GM10847 (cell line): ENCODE measurements around the gene NSUN6.

Source experiments
- POLR2A ChIP-seq: IDR thresholded peaks from 2 replicates; pipeline ENCODE4 v1.6.1; 2011; ENCODE audit not compliant: insufficient read length; ENCODE audit errors: extremely low read depth

The NSUN6 gene

DNA sequence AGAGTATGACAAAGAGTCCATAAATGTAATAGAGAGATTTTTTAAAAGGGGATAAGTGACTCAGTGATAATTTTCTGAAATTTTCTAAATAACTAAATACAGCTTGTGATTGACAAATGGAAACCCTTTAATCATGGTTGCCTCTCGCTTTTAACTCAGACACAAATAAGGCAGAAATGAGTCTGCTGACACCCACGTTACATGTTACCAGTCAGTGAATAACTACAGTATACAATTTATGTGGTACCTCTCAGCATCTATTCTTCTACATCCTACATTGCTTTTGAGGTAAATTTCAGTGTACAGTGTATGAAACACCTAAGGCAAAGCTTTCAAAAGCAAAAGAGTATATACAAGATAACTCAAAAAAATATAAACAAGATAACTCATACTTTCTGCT lies 4.2 kb downstream of the NSUN6 start:
- TF ChIP-seq POLR2A: no peak

DNA sequence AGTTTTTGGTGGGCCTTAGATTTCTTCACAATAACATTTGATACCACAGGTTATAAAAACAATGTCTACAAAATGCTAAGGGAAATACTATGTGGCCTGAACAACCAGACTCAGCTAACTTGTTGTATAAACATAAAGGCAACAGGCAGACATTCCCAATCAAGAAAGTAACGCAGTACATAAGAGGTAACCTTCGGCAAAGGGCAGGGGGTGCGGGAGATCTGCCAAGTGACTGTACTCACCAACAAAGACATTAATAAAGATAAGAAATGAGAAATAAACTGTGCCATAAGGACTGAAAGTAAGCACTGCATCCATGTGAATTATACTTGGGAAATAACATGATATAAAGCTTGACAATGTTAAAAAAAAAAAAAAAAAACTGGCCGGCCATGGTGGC lies 15.4 kb downstream of the NSUN6 start:
- TF ChIP-seq POLR2A: no peak

GRCh38 chr10:18625886-18626285 lies 25.5 kb downstream of the NSUN6 start:
- no peak for TF ChIP-seq POLR2A

DNA sequence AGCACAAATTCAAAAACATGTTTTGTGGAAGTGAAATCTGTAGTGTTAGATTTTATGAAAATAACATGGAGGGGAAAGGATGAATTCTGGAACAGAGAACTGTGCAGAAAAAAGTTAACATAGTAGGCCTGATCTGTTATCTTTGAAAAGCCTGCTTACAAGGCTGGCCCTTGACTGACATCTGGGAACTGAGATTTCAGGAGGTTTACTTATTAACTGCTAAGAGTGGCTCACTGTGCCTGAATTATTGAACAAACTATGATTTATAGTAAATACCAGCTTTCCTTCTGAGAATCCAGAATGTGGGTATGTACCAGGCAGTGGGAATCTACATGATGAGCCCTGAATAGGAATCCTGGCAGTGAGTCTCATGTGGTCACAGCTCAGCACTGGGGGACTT lies 30.5 kb downstream of the NSUN6 start:
- no peak for TF ChIP-seq POLR2A

- no peak for TF ChIP-seq POLR2A
Observed at GRCh38 chr10:18619016-18619415, 32.4 kb downstream of the NSUN6 start.

DNA sequence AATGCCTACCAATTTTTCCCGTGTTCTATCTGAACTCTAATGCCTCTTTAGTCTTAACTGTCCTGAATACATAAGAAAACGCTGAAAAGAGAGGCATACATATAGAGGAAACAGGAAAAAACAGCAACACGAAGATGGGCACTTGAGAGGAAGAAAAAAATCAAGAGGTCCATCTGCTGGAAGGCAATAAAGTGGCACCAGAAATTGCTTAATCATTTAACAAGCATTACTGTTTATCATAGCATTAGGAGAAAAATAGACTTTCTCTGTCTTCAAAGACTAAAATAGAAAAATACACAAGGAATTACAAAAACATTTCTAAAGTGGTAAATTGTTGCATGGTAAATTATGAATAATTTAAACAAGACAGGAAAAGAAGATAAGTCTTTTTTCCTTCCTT lies 35.0 kb downstream of the NSUN6 start:
- no peak for TF ChIP-seq POLR2A

DNA sequence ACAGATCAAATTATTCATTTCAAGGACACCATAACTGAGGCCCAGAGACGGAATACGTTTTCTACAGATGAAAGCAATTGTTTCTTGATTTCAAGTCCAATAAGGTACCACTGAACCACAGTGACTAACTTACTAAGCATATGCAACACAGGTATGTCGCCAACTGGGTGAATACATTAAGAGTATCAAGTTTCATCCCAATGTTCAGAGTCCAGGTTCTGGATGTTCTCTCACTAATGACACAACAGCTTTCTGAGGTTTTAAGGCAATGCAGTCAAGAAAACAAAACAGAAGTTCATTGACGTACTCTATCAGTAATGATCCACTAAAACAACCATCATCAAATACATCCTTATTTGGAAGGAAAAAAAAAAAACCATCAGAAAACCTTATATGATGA lies 35.8 kb downstream of the NSUN6 start:
- TF ChIP-seq POLR2A: no peak

DNA sequence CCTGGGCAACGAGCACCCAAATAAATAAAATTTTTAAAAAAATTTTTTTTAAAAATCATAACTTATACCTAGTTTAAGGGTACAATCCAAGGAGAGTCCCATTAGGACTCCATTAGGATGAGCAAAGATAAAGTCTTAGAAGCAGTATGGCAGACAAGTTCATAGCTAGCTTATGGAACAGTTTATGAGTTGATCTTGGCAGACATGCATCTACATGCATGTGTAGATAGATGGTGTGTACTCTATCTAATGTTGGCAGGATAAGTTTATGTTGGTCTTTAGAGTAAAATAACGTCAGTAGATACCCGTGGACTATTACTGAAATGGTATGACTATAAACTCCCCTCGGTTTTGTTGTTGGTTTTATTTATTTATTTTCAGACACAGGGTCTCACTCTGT lies 40.2 kb downstream of the NSUN6 start:
- TF ChIP-seq POLR2A: no peak

DNA sequence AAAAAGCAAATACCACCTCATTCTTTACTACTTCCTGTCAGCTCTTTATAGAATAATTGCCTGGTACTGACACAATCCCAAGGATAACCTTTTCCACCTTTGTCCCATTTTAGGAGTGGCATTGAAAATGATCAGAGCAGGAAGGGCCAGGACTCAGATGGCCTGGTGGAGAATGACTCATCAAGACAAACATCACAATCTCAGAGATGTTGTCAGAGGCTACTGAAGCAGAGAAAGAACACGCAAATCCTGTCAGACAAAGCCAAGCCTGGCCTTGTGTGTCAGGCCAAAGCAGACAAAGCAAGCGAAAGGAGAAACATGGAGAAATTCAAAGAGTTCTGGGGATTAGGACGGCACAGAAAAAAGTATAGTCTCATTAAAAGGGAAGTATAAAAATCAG lies 40.9 kb downstream of the NSUN6 start:
- no peak for TF ChIP-seq POLR2A

DNA sequence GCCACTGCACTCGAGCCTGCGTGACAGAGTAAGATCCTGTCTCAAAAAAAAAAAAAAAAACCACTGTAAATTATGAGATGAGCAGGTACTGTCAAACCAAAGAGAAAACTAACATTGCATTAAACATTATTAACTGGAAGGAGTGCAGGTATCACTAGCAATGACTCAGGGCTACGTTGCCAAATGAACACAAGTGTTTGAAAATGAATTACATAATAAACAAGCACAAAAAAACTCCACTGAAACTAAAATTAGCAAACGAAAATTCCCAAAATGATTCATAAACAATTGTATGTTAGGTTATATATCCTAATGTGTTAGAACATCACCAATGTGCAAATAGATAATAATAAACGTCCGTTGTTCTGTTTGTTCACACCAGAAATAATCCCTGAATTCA lies 42.8 kb downstream of the NSUN6 start:
- no peak for TF ChIP-seq POLR2A

- TF ChIP-seq POLR2A: no peak
Observed at GRCh38 chr10:18607503-18608378, 43.6 kb downstream of the NSUN6 start.

DNA sequence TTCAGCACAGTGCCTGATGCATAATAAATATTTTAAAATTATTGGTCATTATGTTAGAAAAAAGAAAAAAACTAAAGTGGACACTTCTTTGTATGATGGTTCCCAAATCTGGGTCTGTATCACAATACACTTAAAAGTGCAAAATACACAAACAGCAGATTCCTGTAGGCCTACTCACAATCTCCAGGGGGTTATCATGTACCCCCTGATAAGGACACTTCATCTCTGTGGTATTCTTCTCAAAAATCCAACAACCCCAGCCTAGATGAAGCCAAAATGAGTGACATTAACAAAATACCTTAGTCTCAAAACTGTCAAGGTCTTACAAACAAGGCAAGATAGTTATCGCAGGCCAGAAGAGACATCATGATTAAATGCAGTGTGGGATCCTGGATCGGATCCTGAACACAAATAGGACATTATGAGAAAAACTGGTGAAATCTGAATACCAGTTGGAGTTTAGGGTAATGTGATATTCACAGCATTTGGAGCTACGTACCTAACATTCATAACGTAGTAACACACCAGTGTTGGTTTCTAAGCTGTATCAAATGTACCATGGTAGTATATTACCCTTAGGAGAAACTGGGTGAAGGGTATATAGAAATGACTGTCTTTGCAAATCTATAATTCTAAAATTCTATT lies 45.2 kb downstream of the NSUN6 start:
- TF ChIP-seq POLR2A: no peak

- TF ChIP-seq POLR2A: no peak
Observed at GRCh38 chr10:18601321-18601720, 50.1 kb downstream of the NSUN6 start.

GRCh38 chr10:18599392-18599791 lies 52.0 kb downstream of the NSUN6 start:
- TF ChIP-seq POLR2A: no peak

DNA sequence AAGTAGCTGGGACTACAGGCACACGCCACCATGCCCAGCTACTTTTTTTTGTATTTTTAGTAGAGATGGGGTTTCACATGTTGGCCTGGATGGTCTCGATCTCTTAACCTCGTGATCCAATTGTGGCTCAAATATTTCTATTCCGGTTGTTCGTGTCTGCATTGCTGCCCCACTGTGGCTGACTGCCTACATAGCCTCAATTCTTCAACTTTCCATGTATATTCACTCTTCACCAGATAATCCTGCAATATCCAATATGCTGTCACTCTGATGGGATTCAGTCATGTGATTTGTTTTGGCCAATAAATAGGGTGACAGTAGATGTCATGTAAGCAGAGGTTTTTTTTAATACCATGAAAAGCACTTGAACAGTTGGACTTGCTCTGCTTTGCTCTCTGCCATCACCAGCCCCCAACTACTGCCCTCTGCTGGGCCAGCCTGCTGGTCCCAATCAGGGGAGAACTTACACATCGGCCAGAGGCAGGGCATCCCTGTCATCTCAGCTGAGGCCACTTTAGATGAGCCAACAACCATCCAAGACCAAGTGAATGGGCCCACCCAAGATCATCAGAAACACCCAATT lies 56.7 kb downstream of the NSUN6 start:
- no peak for TF ChIP-seq POLR2A

- no peak for TF ChIP-seq POLR2A
Observed at GRCh38 chr10:18583575-18584270, 67.7 kb downstream of the NSUN6 start.
